Choroid plexus epithelial cell (primary cell): ENCODE data around the gene SLC22A1.

Source experiments
- DNase-seq: peaks from one replicate; pipeline ENCODE4 v3.0.0-alpha.2; 2010; ENCODE audit warnings: low read depth
- H3K4me3 ChIP-seq: 2 replicates; pipeline ENCODE4 v1.5.1; 2011; ENCODE audit warnings: low read depth, mild to moderate bottlenecking, control low read depth, low read length, moderate library complexity
- CTCF ChIP-seq: conservative IDR thresholded peaks from 2 replicates; pipeline ENCODE4 v1.5.1; 2011; ENCODE audit warnings: low read depth, mild to moderate bottlenecking, control low read depth, inconsistent platforms, low read length, moderate library complexity

SLC22A1 gene

GRCh38 chr6:160121558-160121957 is at the start of gene SLC22A1:
SLC22A1 (plus strand) TSS chr6:160121815; CDS start chr6:160121936, 121 bp downstream.
- TF ChIP-seq CTCF: no peak
- no peak for DNase-seq
- H3K4me3 ChIP-seq: no peak within 1 kb of the TSS

- TF ChIP-seq CTCF: no peak
- no peak for DNase-seq
Measured at GRCh38 chr6:160073272-160073671, 48.3 kb upstream of the SLC22A1 start.

GRCh38 chr6:160076009-160076408 is 45.6 kb upstream of the SLC22A1 start:
- no peak for DNase-seq
- TF ChIP-seq CTCF: no peak
- H3K4me3 ChIP-seq: no peak overlapping the region

More at GRCh38 chr6:160073272-160073671, 48.3 kb upstream of the SLC22A1 start:
- no peak overlapping the region for H3K4me3 ChIP-seq

- no peak for DNase-seq
- TF ChIP-seq CTCF: no peak
- no peak overlapping the region for H3K4me3 ChIP-seq
Measured at GRCh38 chr6:160077024-160077423, 44.6 kb upstream of the SLC22A1 start.

GRCh38 chr6:160077526-160077925 is 44.1 kb upstream of the SLC22A1 start:
- no peak for DNase-seq
- no peak overlapping the region for H3K4me3 ChIP-seq
- no peak for TF ChIP-seq CTCF

GRCh38 chr6:160078883-160079685 is 42.5 kb upstream of the SLC22A1 start:
- TF ChIP-seq CTCF: no peak
- DNase-seq: no peak
- no peak overlapping the region for H3K4me3 ChIP-seq

- TF ChIP-seq CTCF: no peak
- no peak overlapping the region for H3K4me3 ChIP-seq
- DNase-seq: no peak
Measured at GRCh38 chr6:160079686-160080043, 42.0 kb upstream of the SLC22A1 start.
